NCI-H1417 (cell line): Measurements from ENCODE around the gene SLC6A15.

Experiments
- DNase-seq, 3 experiments: peaks; one replicate each; lab custom pipeline; 2025; lab: John Stamatoyannopoulos, UW

Gene SLC6A15

GRCh38 chr12:84874825-84875139 is 37.8 kb downstream of the SLC6A15 start:
- DNase-seq: no peak

DNA sequence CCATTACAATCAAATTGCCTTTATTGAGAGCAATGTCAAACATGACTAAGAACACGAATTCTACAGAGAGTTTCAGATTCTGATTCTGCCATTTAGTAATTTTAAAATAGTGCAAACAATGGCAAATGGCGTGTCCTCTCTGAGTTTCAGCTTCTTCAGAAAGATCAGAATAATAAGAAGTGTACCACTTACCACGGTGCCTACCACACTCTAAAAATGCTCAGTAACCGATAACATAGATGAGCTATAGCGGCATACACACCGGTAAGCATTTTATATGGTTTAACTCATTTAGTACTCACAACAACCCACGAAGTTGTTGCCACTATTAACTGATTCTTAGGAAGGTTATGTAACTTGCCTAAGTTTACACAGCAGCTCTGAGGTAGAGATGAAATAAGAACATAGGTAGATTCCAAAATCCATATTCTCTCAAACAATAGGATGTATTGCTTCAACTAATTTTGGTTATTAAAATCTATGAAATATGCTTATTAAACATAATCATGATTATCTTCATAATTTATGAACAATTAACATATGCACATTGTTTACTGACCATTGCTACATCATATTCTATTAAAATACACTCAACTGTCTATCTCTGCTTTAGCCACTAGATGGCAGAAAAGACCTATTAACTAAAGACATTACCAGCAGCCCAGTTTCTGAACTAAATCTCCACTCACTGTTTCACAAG is 38.3 kb downstream of the SLC6A15 start:
- peak; percentile 33 to 83 (median 66) for DNase-seq

DNA sequence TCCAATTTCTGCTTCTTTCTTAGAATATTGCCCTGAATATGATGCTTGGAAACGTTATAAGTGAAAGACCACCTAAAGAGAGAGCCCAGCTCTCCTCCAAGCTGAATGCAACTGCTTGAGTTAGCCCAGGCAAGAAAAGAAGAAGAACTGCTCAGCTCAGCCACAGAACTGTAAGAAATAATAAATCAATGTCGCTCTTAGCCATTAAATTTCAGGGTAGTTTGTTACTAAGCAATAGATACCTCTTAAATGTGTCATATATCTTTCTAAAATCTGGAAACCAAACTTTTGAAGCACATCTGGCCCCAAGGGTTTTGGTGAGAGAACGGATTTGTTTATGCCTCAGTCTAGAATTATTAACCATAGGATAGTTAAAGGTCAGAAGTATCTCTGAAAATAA is 50.4 kb downstream of the SLC6A15 start:
- no peak for DNase-seq

DNA sequence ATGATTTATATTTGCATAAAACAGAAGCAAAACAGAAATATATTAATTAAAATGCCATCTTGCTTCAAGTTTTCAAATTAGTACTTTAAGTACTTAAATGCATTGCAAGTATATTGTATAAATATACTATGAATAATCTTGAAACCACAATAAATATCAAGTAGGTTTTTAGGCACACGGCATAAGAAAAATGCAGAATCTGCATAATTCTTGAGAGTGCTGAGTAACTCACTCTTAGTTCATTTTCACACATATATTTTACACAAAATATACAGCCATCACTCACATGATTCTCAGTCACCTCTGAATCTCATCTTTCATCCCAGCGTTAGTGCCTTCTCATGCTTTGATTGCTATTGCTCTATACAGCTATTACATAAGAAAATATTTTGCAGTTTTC is 51.9 kb downstream of the SLC6A15 start:
- DNase-seq: no peak

- no peak for DNase-seq
Observed at GRCh38 chr12:84858796-84859195, 53.8 kb downstream of the SLC6A15 start.

GRCh38 chr12:84857525-84858208 is 54.9 kb downstream of the SLC6A15 start:
- no peak for DNase-seq

- DNase-seq: no peak
Observed at GRCh38 chr12:84856156-84856900, 56.3 kb downstream of the SLC6A15 start.

GRCh38 chr12:84843593-84844144 is 68.9 kb downstream of the SLC6A15 start:
- DNase-seq: no peak

GRCh38 chr12:84842406-84843013 is 70.1 kb downstream of the SLC6A15 start:
- peak; percentile 40 to 81 (median 54) for DNase-seq

DNA sequence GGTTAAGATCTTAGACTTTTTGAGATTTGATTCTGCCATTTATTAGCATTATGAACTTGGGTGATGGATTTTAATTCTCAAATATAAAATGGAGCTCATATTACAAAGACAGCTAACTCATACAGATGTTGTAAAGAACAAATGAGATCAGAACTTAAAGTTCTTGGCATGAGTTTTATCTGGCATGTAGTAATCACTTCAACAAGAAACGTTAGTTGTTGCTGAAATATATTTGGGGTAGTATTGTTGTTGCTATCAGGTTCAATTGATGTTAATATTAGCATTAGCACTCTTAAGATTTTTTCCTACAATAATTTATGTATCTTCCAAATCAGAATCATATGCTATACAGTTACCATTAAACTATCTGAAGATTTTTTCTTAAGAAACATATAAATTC is 71.0 kb downstream of the SLC6A15 start:
- DNase-seq: no peak

DNA sequence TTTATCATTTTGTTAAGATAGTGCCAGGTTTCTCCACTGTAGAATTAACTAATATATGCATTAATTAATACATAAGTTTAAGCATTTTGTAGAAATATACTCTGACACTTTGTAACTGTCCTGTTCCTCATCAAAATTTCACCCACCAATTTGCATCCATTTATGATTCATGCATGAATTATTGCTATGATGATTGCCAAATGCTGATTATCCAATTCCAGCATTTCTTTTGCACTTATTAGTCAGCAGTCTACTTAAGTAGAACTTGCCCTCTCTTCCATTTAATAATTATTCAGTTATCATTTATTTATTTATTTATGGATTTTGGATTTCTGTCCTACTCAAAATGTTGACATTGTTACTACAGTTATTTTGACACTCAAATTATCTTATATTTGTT is 72.2 kb downstream of the SLC6A15 start:
- DNase-seq: no peak

GRCh38 chr12:84826925-84827324 is 85.7 kb downstream of the SLC6A15 start:
- DNase-seq: no peak

DNA sequence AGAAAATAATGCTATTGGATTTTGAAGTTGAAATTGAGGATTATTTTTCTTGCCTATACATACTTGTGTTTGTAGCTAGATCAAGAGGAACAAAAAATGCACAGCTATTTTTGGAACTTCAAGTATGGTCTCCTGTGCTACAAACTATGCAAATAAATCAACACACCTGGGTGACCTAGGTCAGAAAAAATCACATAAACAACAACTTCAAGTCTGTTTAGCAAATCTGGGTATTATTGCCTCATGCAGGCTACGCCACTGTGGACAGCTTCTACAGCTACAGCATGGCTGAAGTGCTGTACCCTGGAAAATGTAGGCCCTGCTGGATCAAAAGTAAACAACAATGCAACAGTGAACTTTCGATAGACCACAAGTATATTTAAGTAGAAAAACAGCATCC is 87.5 kb downstream of the SLC6A15 start:
- DNase-seq: no peak

DNA sequence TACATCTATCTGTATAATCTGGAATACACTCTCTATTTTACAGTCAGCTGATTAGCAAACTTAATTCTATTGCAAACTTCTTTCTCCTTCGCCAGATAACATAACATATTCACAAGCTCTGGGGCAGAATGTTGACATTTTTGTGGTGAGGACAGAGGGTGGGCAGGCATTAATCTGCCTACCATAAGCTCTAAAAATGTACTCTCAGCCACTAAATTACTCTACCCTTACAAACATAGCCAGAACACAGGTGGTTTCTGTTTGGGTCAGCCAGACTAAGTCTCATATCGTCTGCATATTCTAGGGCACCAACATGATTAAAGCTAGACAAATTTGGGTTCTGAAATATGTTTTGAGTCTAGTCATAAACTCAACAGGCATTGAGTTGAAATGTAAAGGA is 90.1 kb downstream of the SLC6A15 start:
- no peak for DNase-seq

GRCh38 chr12:84816916-84817695 is 95.5 kb downstream of the SLC6A15 start:
- no peak for DNase-seq

DNA sequence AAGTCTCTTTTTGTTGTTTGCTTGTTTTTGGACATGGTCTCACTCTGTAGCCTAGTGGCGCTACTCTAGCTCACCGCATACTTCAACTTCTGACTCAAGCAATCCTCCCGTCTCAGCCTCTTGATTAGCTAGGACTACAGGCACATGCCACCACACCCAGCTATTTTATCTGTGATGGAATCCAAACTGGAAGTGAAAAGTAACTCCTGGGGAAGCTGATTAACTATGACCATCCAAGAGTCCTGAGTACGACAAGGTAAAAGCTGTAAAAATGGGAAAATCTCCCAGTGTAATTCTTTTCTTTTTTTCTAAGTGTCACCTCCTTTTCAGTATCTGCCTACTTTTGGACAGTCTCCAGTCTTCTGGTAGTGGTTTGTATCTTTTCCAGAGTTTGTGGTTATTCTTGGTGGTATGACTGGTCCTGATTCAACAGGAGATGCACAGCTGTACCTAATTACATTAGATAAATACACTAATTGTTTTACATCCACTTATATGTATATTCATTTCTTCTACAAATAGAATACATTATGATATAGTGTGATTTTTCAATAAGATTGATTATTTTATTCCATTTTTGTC is 97.8 kb downstream of the SLC6A15 start:
- DNase-seq: no peak

- DNase-seq: no peak
Observed at GRCh38 chr12:84813780-84814663, 98.6 kb downstream of the SLC6A15 start.

DNA sequence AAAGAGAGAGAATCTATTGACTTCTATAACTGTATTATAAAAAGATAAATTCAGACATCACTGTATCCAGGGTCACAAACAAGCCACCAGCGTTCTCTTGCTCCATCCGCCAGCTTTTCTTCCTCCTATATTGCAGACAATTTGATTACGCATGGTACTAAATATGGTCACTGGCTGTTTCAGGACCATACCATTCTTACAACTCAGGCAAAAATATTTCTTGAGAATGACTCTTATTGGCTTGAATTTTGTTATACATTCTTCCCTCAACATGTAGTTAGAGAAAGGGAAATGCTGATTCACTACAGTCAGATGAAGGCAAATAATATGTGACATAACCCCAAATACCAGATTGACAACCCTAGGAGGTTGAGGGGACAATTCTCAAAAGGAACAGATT is 101.3 kb downstream of the SLC6A15 start:
- no peak for DNase-seq

DNA sequence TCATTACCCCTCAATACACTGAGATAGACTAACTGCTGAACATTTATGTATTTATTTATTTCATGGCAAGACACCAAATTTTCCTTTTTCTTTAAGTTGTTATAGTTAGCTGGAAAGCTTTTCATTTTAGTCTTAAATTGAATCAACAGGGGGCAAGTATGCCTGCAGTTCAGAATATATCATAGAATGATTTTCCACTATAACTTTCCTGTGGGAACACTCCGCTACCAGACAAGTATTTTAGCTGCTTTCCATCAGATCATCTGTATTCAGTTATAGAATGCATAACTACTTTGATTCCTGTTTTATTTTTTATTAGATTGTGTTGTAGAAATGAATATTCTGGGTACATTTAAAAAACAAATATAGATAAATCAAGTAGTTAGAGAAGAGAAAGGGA is 102.0 kb downstream of the SLC6A15 start:
- DNase-seq: no peak
